Left colon (tissue), 2 donors: ENCODE data around the gene TANC1. TPM values are rescaled to one million over a fixed set of nuclear protein-coding genes. Genes with fewer than 3 reads are reported as not detected.
A peak's percentile ranks its signal among the peaks of the same experiment; 100 is the strongest.
"Not testable (repeated sequence)": the region's sequence is repeated elsewhere in the genome, so short reads cannot be mapped to it uniquely, and the experiment has no call there.

Experiments
- ATAC-seq: fragments of 200-7000 bp; cut with Tn5 transposase; one replicate; pipeline ENCODE4 v1.9.1; 2020; ENCODE audit warnings: mild to moderate bottlenecking, moderate library complexity
- DNase-seq, 2 donors: peaks; one replicate each; pipeline ENCODE4 v3.0.0-alpha.2; 2020
- intact Hi-C, 2 donors: fragments of 100-400 bp; cut with DNase I in 1 of 2; cut with micrococcal nuclease in 1 of 2; formaldehyde crosslinking; loops; one replicate each; pipeline versions ENCODE4 v1.11.2 to v1.14.0; 2022; cut with DNase I, micrococcal nuclease
- total RNA-seq, 2 donors: library from RNA; stranded (reverse); fragmentation: NEBNext Ultra II Directional; extraction: Animal tissue kit (Norgen Biotek cat#: 25700); gene quantifications; one replicate each; pipeline ENCODE4 v1.2.1, GENCODE V29; 2021
- donor health status: DM: no; HTN: no; CAD: no.
- donor health status: DM: yes; HTN: yes; CAD: no.

Gene TANC1
- total RNA-seq, 2 donors from 2014 or later = 30.5 to 37.4 TPM

- intact Hi-C loops = no loop called here
- ATAC-seq (peak; percentile 67), DNase-seq (peak; percentile 72 to 78)
These were observed 125.8 kb downstream of the TANC1 start for GRCh38 chr2:159094173-159094737.

DNA sequence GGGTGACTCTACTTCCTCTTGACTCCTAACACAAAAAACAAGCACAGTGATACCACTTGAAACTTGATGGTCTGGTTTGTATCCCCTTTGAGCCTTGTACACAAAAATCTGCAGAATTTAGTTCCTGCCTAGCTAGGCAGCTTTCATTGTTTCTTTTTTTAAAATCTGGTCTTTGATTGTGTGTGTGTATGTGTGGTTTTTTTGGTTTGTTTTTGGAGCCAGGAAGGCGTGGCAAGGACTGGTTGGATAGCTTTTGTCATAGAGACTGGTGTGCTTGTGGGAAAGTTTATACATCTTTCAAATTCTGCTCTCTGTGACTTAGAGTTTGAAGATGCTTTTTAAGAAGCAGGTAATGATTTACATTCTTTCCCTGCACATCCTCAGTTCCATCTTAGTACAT, 127.4 kb downstream of the TANC1 start:
- ATAC-seq = no peak
- no peak for DNase-seq
- intact Hi-C loops = no loop called here

DNA sequence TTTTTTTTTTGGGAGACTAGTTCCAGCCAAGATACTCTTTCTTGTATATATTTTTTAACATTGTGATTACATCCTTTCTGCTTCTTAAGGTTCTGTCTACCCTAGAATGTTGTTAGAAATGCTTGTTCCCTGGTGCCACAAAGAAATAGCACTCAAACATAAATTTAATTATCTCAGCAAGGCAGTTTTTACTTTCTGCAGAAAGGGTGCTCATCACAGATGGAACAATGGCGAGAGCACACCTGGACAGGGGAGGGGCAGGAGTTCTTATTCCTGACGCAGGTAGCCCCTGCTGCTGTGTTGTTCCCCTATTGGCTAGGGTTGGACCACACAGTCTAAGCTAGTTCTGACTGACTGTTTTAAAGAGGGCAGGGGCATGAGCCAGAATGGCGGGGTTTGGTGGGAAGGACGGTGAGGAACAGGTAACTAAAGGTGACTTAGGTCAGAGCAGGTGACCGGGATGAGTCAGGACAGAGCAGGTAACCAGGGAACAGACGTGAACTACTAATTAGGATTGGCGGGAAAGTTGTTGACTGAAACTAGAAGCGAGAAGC, 127.9 kb downstream of the TANC1 start:
- DNase-seq, intact Hi-C loops, ATAC-seq: not testable (repeated sequence)

DNA sequence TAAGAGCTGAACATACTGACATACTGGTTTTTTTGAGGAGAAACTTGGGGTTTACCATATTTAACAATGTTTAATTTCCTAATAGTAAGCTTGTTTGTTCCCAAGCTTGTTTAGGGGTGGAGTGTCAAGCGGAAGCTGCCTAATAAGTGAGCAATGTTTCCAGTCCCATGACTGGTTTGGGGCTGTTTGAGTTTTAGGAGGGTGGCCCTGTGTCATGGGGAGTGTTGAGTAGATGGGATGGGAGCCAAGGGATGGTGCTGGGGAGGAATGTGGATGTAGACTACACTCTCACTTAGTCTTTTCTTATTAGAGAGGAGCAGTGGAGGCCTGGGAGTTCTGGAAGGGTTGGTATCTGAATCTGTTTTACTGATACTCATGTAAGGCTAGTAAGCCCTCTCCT, 128.5 kb downstream of the TANC1 start:
- intact Hi-C loops = no loop called here
- no peak for DNase-seq
- ATAC-seq = no peak

GRCh38 chr2:159098361-159098760, 129.9 kb downstream of the TANC1 start:
- DNase-seq = no peak
- ATAC-seq = peak; percentile 39
- intact Hi-C loops = no loop called here

DNA sequence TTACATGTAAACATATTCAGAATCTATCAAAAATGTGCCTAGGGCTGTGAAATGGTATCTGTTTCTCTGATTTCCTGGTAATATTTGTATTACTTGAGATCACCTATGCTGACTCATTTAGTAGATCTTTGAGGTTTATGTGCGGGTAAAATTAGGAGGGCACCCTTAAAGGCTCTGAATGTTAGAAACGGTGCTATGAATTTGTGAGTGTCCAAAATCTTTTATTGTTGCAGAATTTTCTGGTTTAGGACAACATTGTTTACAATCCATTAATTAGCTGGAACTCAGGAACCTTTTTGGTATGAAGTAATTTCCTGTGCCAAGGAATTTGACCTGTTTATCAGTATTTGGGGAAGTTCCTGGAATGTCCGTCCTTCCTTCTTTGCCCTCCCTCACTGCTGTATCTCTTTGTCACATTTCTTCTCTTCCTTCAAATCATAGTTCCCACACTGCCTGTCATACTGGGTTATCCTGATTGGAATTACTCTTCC, 130.5 kb downstream of the TANC1 start:
- DNase-seq (no peak), ATAC-seq (no peak)
- intact Hi-C loops = no loop called here

DNA sequence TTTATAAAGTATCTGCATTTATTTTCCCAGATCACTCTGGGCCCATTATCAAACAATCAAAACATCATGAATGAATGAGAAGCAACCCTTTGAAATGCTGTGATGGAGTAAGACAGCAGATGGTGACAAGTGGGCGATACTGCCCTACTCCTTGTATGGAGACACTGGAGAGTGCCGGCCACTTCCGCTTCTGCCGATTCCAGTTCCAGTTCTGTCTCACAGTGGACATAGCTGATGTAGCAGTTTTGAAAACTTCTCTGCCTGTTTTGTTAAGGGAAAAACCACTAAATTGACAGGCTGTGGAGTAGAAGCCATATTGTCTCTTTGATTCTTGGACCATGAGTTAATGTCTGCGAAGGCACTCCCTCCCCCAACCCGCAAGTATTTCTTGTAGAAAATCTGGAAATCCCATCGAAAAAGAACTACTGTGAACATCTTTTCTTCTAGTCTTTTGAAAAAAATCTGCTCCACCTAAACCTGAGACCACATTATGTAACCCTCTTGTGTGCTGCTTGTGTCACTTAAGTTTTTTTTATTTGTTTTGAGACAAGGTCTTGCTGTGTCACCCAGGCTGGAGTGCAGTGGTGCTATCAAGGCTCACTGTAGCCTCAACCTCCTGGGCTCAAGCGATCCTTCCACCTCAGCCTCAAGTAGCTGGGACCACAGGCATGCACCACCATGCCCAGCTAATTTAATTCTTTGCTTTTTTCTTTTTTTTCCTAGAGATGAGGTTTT, 133.5 kb downstream of the TANC1 start:
- no peak for ATAC-seq
- intact Hi-C loops = no loop called here
- DNase-seq = no peak

DNA sequence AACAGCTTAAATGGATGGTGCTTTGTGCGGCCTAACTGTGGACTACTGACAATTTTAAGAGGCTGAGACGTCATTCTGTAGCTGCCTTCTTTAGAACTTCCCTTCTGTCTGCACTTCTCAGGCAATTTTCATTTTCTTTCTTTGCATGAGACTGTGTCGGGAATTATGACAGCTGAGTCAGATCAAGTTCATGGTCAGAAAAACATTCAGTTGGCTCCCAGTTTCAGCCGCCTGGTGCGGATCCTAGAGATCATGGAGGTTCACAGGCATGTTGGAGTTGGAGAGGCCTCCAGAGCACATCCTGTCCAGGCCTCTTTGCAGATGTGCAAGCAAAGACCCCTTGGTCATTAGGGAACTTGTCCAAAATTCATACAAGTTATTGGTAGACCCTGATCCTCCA, 135.0 kb downstream of the TANC1 start:
- DNase-seq (no peak), ATAC-seq (no peak)
- intact Hi-C loops = no loop called here

- intact Hi-C loops = no loop called here
- DNase-seq = no peak
- no peak for ATAC-seq
These were observed 137.7 kb downstream of the TANC1 start for GRCh38 chr2:159106109-159106508.

DNA sequence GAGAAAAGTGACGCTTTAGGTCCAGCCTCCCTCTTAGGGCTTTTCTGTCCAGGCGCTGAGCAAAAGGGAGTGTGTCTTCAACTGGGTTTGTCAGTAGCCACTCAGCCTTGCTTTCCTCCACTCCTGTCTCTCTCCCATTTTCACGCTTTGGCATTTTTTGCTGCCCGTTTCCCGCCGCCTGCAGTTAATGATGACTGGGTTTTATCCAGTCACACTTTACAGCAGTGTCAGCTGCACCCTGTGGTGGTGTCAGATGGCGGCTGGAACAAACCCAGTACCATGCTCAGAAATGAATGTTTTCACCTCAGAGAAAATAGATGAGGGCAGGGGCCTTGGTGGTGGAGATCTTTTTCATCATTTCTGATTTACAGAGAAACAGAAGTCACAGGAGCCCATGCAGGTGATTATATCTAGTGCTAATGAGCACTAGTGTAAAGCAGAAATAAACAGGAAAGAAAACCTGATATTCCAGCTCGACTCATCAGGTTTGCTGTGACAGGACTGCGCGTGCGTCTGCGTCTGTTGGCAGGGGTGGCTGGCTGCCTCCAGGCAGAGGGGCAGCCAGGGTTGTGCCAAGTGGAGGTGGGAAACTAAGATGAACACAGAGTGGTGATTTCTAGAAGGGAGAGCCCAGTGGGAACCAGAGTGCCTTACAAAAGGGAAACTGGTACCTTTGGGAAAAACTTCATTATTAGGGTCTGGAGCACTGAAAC, 139.9 kb downstream of the TANC1 start:
- ATAC-seq = no peak
- no peak for DNase-seq
- intact Hi-C loops = no loop called here

DNA sequence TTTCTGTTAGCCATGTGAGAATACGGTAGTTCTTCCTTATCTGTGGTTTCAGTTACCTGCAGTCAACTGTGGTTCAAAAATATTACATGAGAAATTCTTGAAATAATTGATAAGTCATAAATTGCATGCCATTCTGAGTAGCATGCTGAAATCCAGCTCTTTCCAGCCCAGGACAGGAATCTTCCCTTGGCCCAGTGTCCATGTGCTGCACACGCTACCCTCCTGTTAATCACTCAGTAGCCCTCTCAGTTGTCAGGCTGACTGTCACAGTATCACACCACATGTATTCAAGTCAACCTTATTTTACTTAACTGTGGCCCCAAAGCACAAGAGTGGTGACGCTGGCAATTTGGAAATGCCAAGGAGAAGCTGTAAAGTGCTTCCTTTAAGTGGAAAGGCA, 141.1 kb downstream of the TANC1 start:
- DNase-seq (no peak), ATAC-seq (no peak)
- intact Hi-C loops = no loop called here

- DNase-seq (no peak), ATAC-seq (no peak)
- intact Hi-C loops = no loop called here
These were observed 142.3 kb downstream of the TANC1 start for GRCh38 chr2:159110784-159111183.

DNA sequence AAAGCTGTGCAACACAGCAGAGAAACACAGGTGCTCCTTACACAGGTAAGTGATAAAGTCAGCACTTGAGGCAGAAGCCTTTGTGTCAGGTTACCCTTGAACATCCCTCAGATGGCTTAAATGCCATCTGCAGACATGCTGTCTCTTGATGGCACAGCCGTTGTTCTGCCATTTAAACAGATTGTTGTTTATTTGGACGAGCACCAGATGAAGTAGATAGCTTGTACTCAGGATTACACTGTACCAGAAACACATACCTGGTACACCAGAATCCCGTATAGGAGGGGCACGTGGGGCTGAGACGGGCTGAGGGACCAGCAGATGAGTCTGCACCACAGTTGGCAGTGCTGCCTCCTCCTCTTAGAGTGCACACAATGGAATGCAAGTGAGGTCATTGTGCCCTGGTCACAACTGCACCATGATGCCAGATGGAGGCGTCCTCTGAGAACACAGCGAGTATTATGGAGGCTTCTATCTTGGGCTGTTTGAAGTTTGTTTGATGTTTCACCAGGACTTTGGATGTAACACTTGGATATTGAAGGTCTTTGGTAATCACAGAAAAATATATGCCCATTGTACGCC, 143.0 kb downstream of the TANC1 start:
- DNase-seq (no peak), ATAC-seq (no peak)
- intact Hi-C loops = no loop called here

GRCh38 chr2:159114835-159115234, 146.4 kb downstream of the TANC1 start:
- intact Hi-C loops = loop anchor here in 1 of 2 donors (5.0 kb wide), 1 partner anchor 213 kb away; no protein-coding TSS in a partner anchor
- no peak for ATAC-seq

DNA sequence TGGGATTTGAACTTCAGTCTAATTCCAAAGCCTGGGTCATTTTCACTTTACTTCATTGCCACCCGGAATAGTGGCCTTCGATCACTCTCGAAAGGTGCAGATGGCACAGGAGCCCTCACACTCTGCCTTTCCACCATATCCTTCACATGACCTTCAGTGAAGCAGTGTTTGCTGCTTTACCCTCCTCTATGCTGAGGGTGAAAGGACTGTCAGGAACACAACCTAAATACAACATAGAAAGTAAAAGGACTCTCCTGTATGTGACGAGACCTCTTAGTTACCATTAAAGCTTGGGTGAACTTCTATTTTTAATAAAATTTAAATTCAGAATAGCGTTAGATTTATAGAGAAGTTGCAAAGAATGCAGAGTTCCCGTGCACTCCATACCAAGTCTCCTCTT, 148.5 kb downstream of the TANC1 start:
- intact Hi-C loops = loop anchor here in 1 of 2 donors (5.0 kb wide), 1 partner anchor 215 kb away; no protein-coding TSS in a partner anchor
- DNase-seq = no peak
- ATAC-seq = no peak

More at GRCh38 chr2:159114835-159115234, 146.4 kb downstream of the TANC1 start:
- no peak for DNase-seq

DNA sequence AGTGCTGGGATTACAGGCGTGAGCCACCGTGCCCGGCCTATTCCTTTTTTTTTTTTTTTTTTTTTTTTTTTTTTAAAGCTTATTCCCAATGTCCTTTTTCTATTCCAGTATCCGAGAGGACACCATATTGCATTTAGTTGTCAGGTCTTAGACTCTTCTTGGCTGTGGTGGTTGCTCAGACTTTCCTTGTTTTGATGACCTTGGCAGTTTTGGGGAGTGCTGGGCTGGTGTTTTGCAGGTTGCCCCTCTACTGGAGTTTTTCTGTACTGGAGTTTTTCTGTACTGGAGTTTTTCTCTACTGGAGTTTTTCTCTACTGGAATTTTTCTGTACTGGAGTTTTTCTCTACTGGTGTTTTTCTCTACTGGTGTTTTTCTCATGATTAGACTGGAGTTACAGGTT, 149.2 kb downstream of the TANC1 start:
- no peak for ATAC-seq
- no peak for DNase-seq
- intact Hi-C loops = loop anchor here in 1 of 2 donors (5.0 kb wide), 1 partner anchor 215 kb away; no protein-coding TSS in a partner anchor

DNA sequence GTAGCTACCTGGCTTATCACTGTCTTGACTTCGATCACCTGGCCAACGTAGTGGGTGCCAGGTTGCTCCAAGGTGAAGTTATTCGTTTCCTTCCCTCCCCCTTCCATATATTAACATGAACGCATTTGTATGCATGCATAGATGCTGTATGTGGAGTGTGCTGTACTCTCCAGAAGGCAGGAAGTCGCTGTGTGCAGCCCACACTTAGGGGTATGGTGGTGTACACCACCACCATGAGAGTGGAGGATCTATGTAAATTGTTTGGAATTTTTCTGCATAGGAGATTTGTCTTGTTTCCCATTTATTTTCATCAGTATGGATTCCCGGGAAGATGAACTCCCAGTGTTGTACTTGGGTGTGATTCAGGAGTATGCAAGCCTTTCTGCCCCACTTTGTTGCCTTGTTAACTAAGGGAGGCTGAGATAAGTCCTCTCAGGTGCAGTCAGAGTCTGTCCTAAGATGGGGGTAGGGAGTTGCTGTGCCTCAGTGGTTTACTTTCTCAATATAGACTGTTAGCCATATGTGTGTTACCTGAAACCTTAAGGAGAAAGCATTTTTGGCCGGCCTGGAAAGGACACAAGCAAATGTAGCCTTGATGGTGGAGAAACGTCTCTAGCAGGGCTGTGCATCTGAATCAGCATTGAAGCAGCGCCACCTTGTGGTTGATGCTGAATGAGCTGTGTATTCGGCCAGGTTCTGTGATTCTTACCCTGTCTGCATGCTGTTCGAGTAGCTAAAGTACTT, 149.8 kb downstream of the TANC1 start:
- intact Hi-C loops = loop anchor here in 1 of 2 donors (5.0 kb wide), 1 partner anchor 216 kb away; no protein-coding TSS in a partner anchor
- ATAC-seq = peak; percentile 92
- peak; percentile 75 to 93 for DNase-seq

GRCh38 chr2:159118859-159119500, 150.5 kb downstream of the TANC1 start:
- DNase-seq (no peak), ATAC-seq (no peak)
- intact Hi-C loops = loop anchor here in 1 of 2 donors (5.0 kb wide), 1 partner anchor 217 kb away; no protein-coding TSS in a partner anchor
